Uterus (tissue), 4 donors: ENCODE measurements around the gene PSTPIP1. TPM values are rescaled to one million over a fixed set of nuclear protein-coding genes. Genes with fewer than 3 reads are reported as not detected.
"Not testable (repeated sequence)": the region's sequence is repeated elsewhere in the genome, so short reads cannot be mapped to it uniquely, and the experiment has no call there.

Experiments used
- DNase-seq, 2 donors: peaks; one replicate each; pipeline ENCODE4 v3.0.0-alpha.2; 2019 to 2020
- H3K27ac ChIP-seq, 2 donors: fragments of 200-600 bp; sonication (generic); 1 replicate in 1 of 2; 2 replicates in 1 of 2; pipeline ENCODE4 v1.5.1; 2016 to 2018
- H3K27me3 ChIP-seq, 2 donors: fragments of 200-600 bp; sonication (generic); one replicate each; pipeline ENCODE4 v1.5.1; 2018 to 2019; ENCODE audit warnings: control low read depth in 1 of 2
- H3K36me3 ChIP-seq, 2 donors: fragments of 200-600 bp; sonication (generic); one replicate each; pipeline ENCODE4 v1.5.1; 2019; ENCODE audit warnings: control low read depth in 1 of 2
- H3K4me1 ChIP-seq, 2 donors: fragments of 200-600 bp; sonication (generic); one replicate each; pipeline ENCODE4 v1.5.1; 2018 to 2019; ENCODE audit warnings: control low read depth in 1 of 2
- H3K4me3 ChIP-seq, 2 donors: fragments of 200-600 bp; sonication (generic); 1 replicate in 1 of 2; 2 replicates in 1 of 2; pipeline ENCODE4 v1.5.1; 2018 to 2019; ENCODE audit warnings: mild to moderate bottlenecking in 1 of 2
- H3K9me3 ChIP-seq, 2 donors: fragments of 200-600 bp; sonication (generic); one replicate each; pipeline ENCODE4 v1.5.1; 2019; ENCODE audit warnings: control low read depth in 1 of 2
- POLR2A ChIP-seq, 2 donors: fragments of 450-650 bp; IDR thresholded peaks; one replicate each; pipeline ENCODE4 v1.6.1; 2016; ENCODE audit warnings: antibody characterized with exemption in 2 of 2, mild to moderate bottlenecking in 1 of 2, moderate library complexity in 1 of 2
- intact Hi-C: fragments of 100-400 bp; cut with DNase I; formaldehyde crosslinking; loops from one replicate; pipeline ENCODE4 v1.15.1; 2023; ENCODE audit warnings: low total_unique reads
- total RNA-seq, 4 donors: library from RNA; depleted of rRNA in 3 of 4; stranded (reverse); fragments of >200 nt in 3 of 4; gene quantifications; one replicate each; pipeline versions ENCODE4 v1.1.0 to v1.2.4, GENCODE V29; 2014 to 2023
- TF ChIP-seq, protein P1 (sequence below), 4 experiments: fragments of 200-600 bp in 2 of 4; fragments of 450-650 bp in 2 of 4; sonication (generic) in 2 of 4; IDR thresholded peaks; one replicate each; pipeline ENCODE4 v1.5.1; 2016 to 2019; ENCODE audit warnings: antibody characterized with exemption in 4 of 4, mild to moderate bottlenecking in 2 of 4, moderate library complexity in 1 of 4
- donor health status: DM: yes; HTN: yes; CAD: no.

The PSTPIP1 gene
- total RNA-seq, 4 donors from 2014 or later: 1.3 to 10.0 (median 4.7) TPM; not detected in 1

DNA sequence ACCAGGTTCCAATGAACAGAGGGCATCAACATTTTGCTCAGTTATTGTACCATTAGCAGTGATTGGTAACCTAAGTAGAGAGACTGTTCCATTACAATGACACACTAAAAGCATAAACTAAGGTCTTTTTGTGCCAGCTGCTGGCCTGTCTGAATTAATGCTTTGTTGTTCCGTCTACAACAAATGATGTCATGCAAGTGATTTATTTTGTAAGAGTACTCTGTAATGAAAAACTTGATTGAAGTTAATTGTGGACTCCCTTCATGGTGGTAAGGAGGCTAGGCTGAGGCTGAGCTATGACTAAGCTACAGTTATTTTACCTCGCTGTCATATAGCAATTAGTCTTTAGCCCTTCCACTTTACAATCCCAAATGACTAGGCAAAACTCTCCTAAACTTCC, 40.2 kb upstream of the PSTPIP1 start:
- no peaks in the 10 kb centered on the region for H3K27me3 ChIP-seq
- no peaks in the 10 kb centered on the region for H3K9me3 ChIP-seq
- no peak overlapping the region for H3K27ac ChIP-seq
- no peaks in the 10 kb centered on the region for H3K4me1 ChIP-seq
- no peak overlapping the region for H3K4me3 ChIP-seq
- no peak for DNase-seq
- H3K36me3 ChIP-seq: no peaks in the 10 kb centered on the region
- TF ChIP-seq POLR2A (IDR thresholded peaks at IDR 0.05): no peak
- TF ChIP-seq, protein P1, sequence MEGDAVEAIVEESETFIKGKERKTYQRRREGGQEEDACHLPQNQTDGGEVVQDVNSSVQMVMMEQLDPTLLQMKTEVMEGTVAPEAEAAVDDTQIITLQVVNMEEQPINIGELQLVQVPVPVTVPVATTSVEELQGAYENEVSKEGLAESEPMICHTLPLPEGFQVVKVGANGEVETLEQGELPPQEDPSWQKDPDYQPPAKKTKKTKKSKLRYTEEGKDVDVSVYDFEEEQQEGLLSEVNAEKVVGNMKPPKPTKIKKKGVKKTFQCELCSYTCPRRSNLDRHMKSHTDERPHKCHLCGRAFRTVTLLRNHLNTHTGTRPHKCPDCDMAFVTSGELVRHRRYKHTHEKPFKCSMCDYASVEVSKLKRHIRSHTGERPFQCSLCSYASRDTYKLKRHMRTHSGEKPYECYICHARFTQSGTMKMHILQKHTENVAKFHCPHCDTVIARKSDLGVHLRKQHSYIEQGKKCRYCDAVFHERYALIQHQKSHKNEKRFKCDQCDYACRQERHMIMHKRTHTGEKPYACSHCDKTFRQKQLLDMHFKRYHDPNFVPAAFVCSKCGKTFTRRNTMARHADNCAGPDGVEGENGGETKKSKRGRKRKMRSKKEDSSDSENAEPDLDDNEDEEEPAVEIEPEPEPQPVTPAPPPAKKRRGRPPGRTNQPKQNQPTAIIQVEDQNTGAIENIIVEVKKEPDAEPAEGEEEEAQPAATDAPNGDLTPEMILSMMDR (IDR thresholded peaks at IDR 0.05): no peak
- intact Hi-C loops: no loop called here

DNA sequence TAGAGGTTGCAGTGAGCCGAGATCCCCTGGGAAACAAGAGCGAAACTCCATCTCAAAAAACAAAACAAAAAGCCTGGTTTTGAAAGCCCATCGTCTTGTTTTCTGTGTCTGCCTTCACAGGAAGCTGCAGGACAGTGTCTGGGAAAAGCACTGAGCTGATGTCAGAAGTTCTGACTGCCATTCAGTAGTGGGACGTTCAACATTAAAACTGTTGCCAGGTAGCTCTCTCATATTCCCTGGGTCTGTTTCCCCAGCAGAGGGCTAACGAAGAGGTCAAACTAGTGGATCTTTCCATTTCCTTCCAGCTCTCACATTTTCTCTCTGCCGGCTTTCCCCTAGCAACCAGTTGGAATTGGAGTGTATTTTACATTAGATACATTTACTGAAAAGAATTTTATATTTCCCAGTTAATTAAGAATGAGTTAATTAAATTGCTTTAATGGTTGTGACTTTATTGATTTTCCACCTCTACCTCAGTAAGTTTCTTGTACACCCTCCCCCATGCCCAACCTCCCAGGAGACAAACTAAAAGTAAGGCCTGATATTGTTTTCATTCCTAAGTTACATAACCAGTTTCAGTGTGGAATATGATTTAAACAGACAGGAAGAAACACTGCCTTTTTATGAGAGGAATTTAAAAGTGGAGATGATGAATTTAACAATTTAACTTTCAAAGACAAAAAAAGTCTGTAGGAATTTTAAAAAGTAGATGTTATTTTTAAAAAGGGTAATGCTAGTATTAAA, 33.5 kb upstream of the PSTPIP1 start:
- Histone ChIP-seq H3K27me3 (no peaks in the 10 kb centered on the region), H3K27ac (no peak overlapping the region), H3K4me3 (no peak overlapping the region), H3K4me1 (no peaks in the 10 kb centered on the region), H3K9me3 (no peaks in the 10 kb centered on the region), H3K36me3 (no peaks in the 10 kb centered on the region)
- intact Hi-C loops: no loop called here
- no peak for DNase-seq
- no peak for TF ChIP-seq POLR2A (IDR thresholded peaks at IDR 0.05)
- TF ChIP-seq, protein P1 (IDR thresholded peaks at IDR 0.05): no peak

DNA sequence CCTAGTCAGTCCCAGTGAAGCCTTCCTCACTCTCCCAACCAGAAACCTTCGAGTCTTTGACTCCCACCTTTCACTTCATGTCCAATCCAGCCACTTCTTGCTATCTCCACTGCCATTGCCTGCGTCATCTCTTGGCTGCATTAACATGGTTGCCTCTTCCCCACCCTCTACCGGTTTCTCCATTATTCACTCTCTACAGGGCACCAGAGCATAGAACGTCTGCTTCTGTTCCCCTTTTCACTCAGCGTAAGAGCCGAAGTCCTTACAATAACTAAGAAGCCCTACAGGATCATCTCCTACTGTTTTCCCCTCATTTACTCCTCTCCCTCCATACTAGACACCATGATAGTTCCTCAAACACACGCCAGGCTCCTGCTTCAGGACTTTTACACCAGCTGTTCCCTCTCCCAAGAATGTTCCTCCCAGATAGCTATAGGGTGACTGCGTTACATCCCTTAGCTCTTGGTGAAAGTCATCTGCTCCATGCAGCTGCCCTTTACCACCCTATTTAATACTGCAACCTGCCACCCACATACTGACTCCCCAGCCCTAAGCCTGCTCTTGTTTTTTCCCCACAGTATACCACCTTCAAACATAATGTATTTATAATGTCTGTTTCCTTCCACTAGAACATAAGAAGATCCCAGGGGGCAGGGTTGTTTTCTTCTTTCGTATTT, 32.5 kb upstream of the PSTPIP1 start:
- H3K4me1 ChIP-seq: no peaks in the 10 kb centered on the region
- H3K27ac ChIP-seq: no peak overlapping the region
- H3K36me3 ChIP-seq: no peaks in the 10 kb centered on the region
- no peak overlapping the region for H3K4me3 ChIP-seq
- H3K9me3 ChIP-seq: no peaks in the 10 kb centered on the region
- H3K27me3 ChIP-seq: no peaks in the 10 kb centered on the region
- no peak for DNase-seq
- intact Hi-C loops: no loop called here
- no peak for TF ChIP-seq POLR2A (IDR thresholded peaks at IDR 0.05)
- TF ChIP-seq, protein P1 (IDR thresholded peaks at IDR 0.05): no peak

DNA sequence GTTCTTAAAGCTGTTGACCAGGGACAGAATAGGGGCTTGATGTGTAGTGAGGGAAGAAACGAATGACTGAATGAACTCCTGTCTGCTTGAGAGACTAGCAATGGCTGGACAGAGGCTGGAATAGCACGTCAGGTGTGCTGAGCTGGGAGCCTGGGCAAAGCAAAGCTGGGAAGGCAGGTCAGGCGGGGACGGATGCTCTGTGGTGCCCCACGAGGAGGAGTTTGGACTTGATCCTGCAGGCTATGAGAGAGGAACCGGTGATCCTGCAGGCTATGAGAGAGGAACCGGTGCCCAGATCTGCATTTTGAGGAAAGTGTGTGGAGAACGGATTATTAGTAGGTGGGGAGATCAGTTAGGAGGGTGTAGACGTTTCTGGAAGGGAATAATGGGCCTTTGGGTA, 31.3 kb upstream of the PSTPIP1 start:
- intact Hi-C loops: no loop called here
- no peak for TF ChIP-seq POLR2A (IDR thresholded peaks at IDR 0.05)
- TF ChIP-seq, protein P1 (IDR thresholded peaks at IDR 0.05): no peak
- Histone ChIP-seq H3K27ac (no peak overlapping the region), H3K36me3 (no peaks in the 10 kb centered on the region), H3K4me1 (no peaks in the 10 kb centered on the region), H3K4me3 (no peak overlapping the region), H3K27me3 (no peaks in the 10 kb centered on the region), H3K9me3 (no peaks in the 10 kb centered on the region)
- no peak for DNase-seq

DNA sequence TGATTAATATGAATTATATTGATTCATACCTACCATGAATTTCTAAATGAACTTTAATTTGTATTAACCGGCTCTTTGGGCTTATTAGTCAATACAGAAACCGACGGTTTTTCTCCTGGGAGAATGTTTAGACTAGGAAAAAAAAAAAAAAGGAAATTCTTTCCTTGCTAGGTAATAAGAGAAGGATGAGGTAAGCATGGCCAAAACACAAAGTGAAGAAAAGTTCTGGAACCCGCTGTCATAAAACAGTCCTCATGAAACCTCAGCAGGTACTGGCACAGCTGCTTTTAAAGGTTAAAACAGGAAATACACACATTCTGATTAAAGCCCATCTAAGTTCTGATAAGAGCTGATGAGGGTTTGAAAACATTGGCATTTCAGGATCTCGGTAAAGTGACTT, 30.8 kb upstream of the PSTPIP1 start:
- DNase-seq: no peak
- no peaks in the 10 kb centered on the region for H3K36me3 ChIP-seq
- intact Hi-C loops: no loop called here
- H3K9me3 ChIP-seq: no peaks in the 10 kb centered on the region
- H3K27ac ChIP-seq: no peak overlapping the region
- H3K4me1 ChIP-seq: no peaks in the 10 kb centered on the region
- H3K27me3 ChIP-seq: no peaks in the 10 kb centered on the region
- no peak for TF ChIP-seq POLR2A (IDR thresholded peaks at IDR 0.05)
- TF ChIP-seq, protein P1 (IDR thresholded peaks at IDR 0.05): no peak
- no peak overlapping the region for H3K4me3 ChIP-seq

DNA sequence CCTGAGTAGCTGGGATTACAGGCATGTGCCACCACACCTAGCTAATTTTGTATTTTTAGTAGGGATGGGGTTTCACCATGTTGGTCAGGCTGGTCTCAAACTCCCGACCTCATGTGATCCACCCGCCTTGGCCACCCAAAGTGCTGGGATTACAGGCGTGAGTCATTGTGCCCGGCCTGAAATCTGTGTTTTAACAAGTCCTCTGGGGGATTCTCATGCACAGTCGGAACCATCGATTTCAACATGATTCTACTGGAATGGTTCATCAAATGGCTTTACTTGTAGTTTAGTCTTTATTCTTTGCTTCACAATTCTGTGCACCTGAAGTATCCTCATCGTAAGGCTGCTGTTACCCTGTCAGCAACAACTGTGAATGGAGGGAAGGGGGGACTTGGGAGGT, 28.9 kb upstream of the PSTPIP1 start:
- H3K4me1 ChIP-seq, H3K27ac ChIP-seq, H3K9me3 ChIP-seq, H3K27me3 ChIP-seq, intact Hi-C loops, H3K36me3 ChIP-seq, H3K4me3 ChIP-seq, DNase-seq: not testable (repeated sequence)
